Heart left ventricle (tissue), 16 donors: ENCODE results near the gene SLC1A4. TPM values are rescaled to one million over a fixed set of nuclear protein-coding genes. Genes with fewer than 3 reads are reported as not detected.

Experiments
- ATAC-seq, 4 donors: fragments of 200-7000 bp; cut with Tn5 transposase; one replicate each; pipeline ENCODE4 v1.9.1; 2020 to 2022; ENCODE audit warnings: moderate library complexity in 4 of 4, mild to moderate bottlenecking in 3 of 4, moderate number of reproducible peaks in 1 of 4
- DNase-seq, 5 donors: peaks; one replicate each; pipeline ENCODE4 v3.0.0-alpha.2; 2020
- H3K27ac ChIP-seq, 12 donors: fragments of 200-600 bp; sonication (generic) in 4 of 12; one replicate each; pipeline versions ENCODE4 v1.5.0 to v1.8.0; 2016 to 2022; ENCODE audit warnings: mild to moderate bottlenecking in 2 of 12
- H3K27me3 ChIP-seq, 9 donors: fragments of 200-600 bp; sonication (generic) in 2 of 9; one replicate each; pipeline versions ENCODE4 v1.5.1 to v1.8.0; 2016 to 2022; ENCODE audit warnings: mild to moderate bottlenecking in 3 of 9
- H3K36me3 ChIP-seq, 9 donors: fragments of 200-600 bp; sonication (generic) in 2 of 9; one replicate each; pipeline versions ENCODE4 v1.5.0 to v1.8.0; 2018 to 2022; ENCODE audit warnings: mild to moderate bottlenecking in 2 of 9
- H3K4me1 ChIP-seq, 12 donors: fragments of 200-600 bp; sonication (generic) in 4 of 12; one replicate each; pipeline versions ENCODE4 v1.5.0 to v1.8.0; 2016 to 2022; ENCODE audit warnings: mild to moderate bottlenecking in 3 of 12
- H3K4me3 ChIP-seq, 12 donors: fragments of 200-600 bp; sonication (generic) in 4 of 12; one replicate each; pipeline versions ENCODE4 v1.5.0 to v1.8.0; 2017 to 2022; ENCODE audit warnings: mild to moderate bottlenecking in 9 of 12, moderate library complexity in 4 of 12
- H3K9me3 ChIP-seq, 12 donors: fragments of 200-600 bp; sonication (generic) in 4 of 12; one replicate each; pipeline versions ENCODE4 v1.5.0 to v1.8.0; 2016 to 2022; ENCODE audit warnings: mild to moderate bottlenecking in 1 of 12
- CTCF ChIP-seq, 12 donors: fragments of 200-600 bp; sonication (generic) in 4 of 12; IDR thresholded peaks; one replicate each; pipeline versions ENCODE4 v1.5.0 to v1.8.0; 2018 to 2022; ENCODE audit warnings: antibody characterized with exemption in 12 of 12, mild to moderate bottlenecking in 5 of 12
- POLR2A ChIP-seq, 2 donors: fragments of 450-650 bp; IDR thresholded peaks; one replicate each; pipeline ENCODE4 v1.6.1; 2017; ENCODE audit warnings: antibody characterized with exemption in 2 of 2, mild to moderate bottlenecking in 2 of 2, moderate library complexity in 2 of 2
- WGBS, 4 donors: extraction: QIAGEN DNeasy Blood & Tissue Kit in 2 of 4; methylation state at CpG; one replicate each; pipeline versions ENCODE4 v1.1.5 to v1.1.7; 2013 to 2018; 5-methylcytosine and 5-hydroxymethylcytosine counted together
- intact Hi-C, 10 donors: fragments of 100-400 bp; cut with DNase I; formaldehyde crosslinking; loops; one replicate each; pipeline versions ENCODE4 v1.11.1 to v1.14.2; 2022
- polyA plus RNA-seq, 2 donors: library from polyadenylated mRNA; stranded (reverse); fragments of 200-250 nt; gene quantifications; one replicate each; pipeline ENCODE4 v1.2.3, GENCODE V29; 2013
- total RNA-seq, 9 donors: library from RNA; depleted of rRNA in 2 of 9; stranded (reverse); fragments of >200 nt in 2 of 9; fragmentation: NEBNext Ultra II Directional in 3 of 9; extraction: Animal tissue kit (Norgen Biotek cat#: 25700) in 3 of 9; gene quantifications; one replicate each; pipeline versions ENCODE4 v1.1.0 to v1.2.4, GENCODE V29; 2016 to 2023
- donor health status: ischemic (EF 13 %, LVEDD 7.1; RV severe dilation, severe dysfunction).
- donor health status: healthy with polysubstance abuse.
- donor health status: DM: no; HTN: yes; CAD: no.
- donor health status: DM: no; HTN: no; CAD: no.
- donor health status: ischemic (EF 25% LVEDD 6.9; RV normal size, moderate dysfunction).
- donor health status: ischemic (EF 25% LVEDD 5.7; RV mildly dilated, moderate dysfunction).
- donor health status: healthy.
- donor health status: DM: yes; HTN: yes; CAD: no.
- donor health status: ischemic (EF 35%, LVEDD 5.7; RV mildly dilated, moderate dysfunction).
- donor health status: nonischemic (EF 11% LVEDD 7.7; RV severe dilation, severe dysfunction).
- donor health status: DM: yes; HTN: yes; CAD: no.
- donor health status: PGD.
- donor health status: ischemic (EF 29% LVEDD 5.4; RV normal size, mild dysfunction).
- donor health status: nonischemic (EF 23%, LVEDD 6.1; RV moderate dilation, normal function).

The SLC1A4 gene
- total and polyA plus RNA-seq, 11 donors = 3.0 to 22.4 (median 10.8) TPM

GRCh38 chr2:65022189-65022588, 33.0 kb downstream of the SLC1A4 start:
- Histone ChIP-seq H3K4me3 (no peak overlapping the region), H3K4me1 (peaks cover 0 to 25% (median 0%) of the 10 kb centered on the region in 12 donors), H3K36me3 (peaks cover 0 to 62% (median 41%) of the 10 kb centered on the region in 9 donors), H3K9me3 (no peaks in the 10 kb centered on the region), H3K27me3 (no peaks in the 10 kb centered on the region), H3K27ac (no peak overlapping the region)
- 92 to 95% (median 94%) methylated on average over 6 of the region's 6 CpGs for WGBS, 4 donors
- ATAC-seq = no peak
- intact Hi-C loops = loop anchor here in 1 of 10 donors (10.0 kb wide), 1 partner anchor 427 kb away; no protein-coding TSS in a partner anchor
- no peak for DNase-seq
- TF ChIP-seq POLR2A (IDR thresholded peaks at IDR 0.05) (no peak), CTCF (IDR thresholded peaks at IDR 0.05) (no peak)

- Histone ChIP-seq H3K27me3 (no peaks in the 10 kb centered on the region), H3K36me3 (peaks cover 0 to 46% (median 37%) of the 10 kb centered on the region in 9 donors), H3K9me3 (no peaks in the 10 kb centered on the region), H3K4me3 (no peak overlapping the region), H3K4me1 (peaks cover 0 to 23% (median 3%) of the 10 kb centered on the region in 12 donors), H3K27ac (no peak overlapping the region)
- intact Hi-C loops = loop anchor here in 1 of 10 donors (10.0 kb wide), 1 partner anchor 429 kb away; no protein-coding TSS in a partner anchor
- DNase-seq (no peak), ATAC-seq (no peak)
- TF ChIP-seq POLR2A (IDR thresholded peaks at IDR 0.05) (no peak), CTCF (IDR thresholded peaks at IDR 0.05) (no peak)
- 91 to 94% (median 93%) methylated on average over 8 of the region's 8 CpGs for WGBS, 4 donors
These were observed 34.5 kb downstream of the SLC1A4 start for GRCh38 chr2:65023742-65024141.

- Histone ChIP-seq H3K4me1 (peaks cover 0 to 18% (median 3%) of the 10 kb centered on the region in 12 donors), H3K4me3 (no peak overlapping the region), H3K9me3 (no peaks in the 10 kb centered on the region), H3K27ac (no peak overlapping the region), H3K27me3 (no peaks in the 10 kb centered on the region), H3K36me3 (peaks cover 0 to 41% (median 33%) of the 10 kb centered on the region in 9 donors)
- TF ChIP-seq CTCF (IDR thresholded peaks at IDR 0.05) = no peak
- no peak for TF ChIP-seq POLR2A (IDR thresholded peaks at IDR 0.05)
- intact Hi-C loops = loop anchor here in 1 of 10 donors (10.0 kb wide), 1 partner anchor 429 kb away; no protein-coding TSS in a partner anchor
- no peak for DNase-seq
- 87 to 92% (median 89%) methylated on average over 7 of the region's 7 CpGs for WGBS, 4 donors
- peak in 1 of 4 donors; percentile 13 for ATAC-seq
These were observed 35.1 kb downstream of the SLC1A4 start for GRCh38 chr2:65024149-65024829.

- Histone ChIP-seq H3K4me1 (peaks cover 0 to 18% (median 3%) of the 10 kb centered on the region in 12 donors), H3K9me3 (no peaks in the 10 kb centered on the region), H3K27ac (peak overlapping the region in 1 of 12 donors; percentile 39), H3K36me3 (peaks cover 0 to 29% (median 20%) of the 10 kb centered on the region in 9 donors), H3K27me3 (no peaks in the 10 kb centered on the region), H3K4me3 (no peak overlapping the region)
- no peak for TF ChIP-seq CTCF (IDR thresholded peaks at IDR 0.05)
- no peak for TF ChIP-seq POLR2A (IDR thresholded peaks at IDR 0.05)
- intact Hi-C loops = loop anchor here in 1 of 10 donors (10.0 kb wide), 1 partner anchor 431 kb away; no protein-coding TSS in a partner anchor
- ATAC-seq (no peak), DNase-seq (no peak)
- 89 to 95% (median 92%) methylated on average over 8 of the region's 8 CpGs for WGBS, 4 donors
These were observed 36.4 kb downstream of the SLC1A4 start for GRCh38 chr2:65025453-65026123.
